ENCODE results near the gene UBE2H.
"Not testable (repeated sequence)": the region's sequence is repeated elsewhere in the genome, so short reads cannot be mapped to it uniquely, and the experiment has no call there.

UBE2H gene

DNA sequence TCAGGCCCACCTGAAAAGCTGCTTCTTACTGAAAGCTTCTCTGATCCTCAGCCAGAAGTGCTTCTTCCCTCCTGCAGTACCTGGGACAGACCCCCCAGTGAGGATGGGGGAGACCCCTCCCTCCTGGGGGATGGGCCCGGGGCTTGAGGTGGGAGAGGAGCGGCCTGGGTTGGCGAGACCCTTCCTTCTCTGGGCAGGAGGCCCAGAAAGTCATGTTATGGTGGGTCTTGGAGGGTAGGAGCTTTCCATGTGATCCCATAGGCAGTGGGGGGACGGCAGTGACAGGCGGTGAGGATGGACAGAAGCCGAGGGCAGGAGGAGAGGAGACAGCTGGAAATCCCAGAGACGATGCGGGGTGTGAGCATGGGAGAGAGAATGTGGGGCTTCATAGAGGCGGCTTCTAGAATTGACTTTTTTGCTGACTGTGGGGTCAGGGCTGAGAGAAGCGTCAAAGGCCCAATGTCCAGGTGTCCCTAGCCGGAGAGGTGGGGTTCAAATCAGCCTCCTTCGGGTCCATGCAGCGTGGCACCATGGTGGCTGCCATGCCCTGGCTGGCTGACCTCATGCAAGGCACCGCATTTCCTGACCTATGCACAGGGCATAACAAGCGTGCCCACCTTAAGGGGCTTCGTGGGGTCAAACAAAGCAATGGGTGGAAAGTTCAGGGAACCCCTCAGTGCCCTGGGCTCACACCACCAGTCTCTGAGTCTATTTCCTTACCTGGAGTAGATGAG is 154.0 kb downstream of the UBE2H start:
- H3K9me3 ChIP-seq (replicated peaks in 1 of 2; ENCODE audit: control insufficient read depth in 2 of 2, insufficient read depth in 1 of 2, low read depth in 1 of 2, low read length in 2 of 2), result peaks cover 0 to 2% of the 10 kb centered on the region in 2 donors
- no peak overlapping the region for H4K91ac ChIP-seq (ENCODE audit: low read depth, low read length, poor library complexity)
- H2BK12ac ChIP-seq (ENCODE audit: low read length), result no peak overlapping the region
- peak overlapping the region; percentile 86 for H3K14ac ChIP-seq (ENCODE audit: low read length)
- H2BK15ac ChIP-seq (ENCODE audit: low read length), result peak overlapping the region; percentile 93
- peak overlapping the region; percentile 39 for H2BK120ac ChIP-seq (ENCODE audit: low read depth, low read length)
- H3K36me3 ChIP-seq (replicated peaks in 1 of 2; ENCODE audit: control insufficient read depth in 2 of 2, insufficient read depth in 2 of 2, low read length in 2 of 2), result no peaks in the 10 kb centered on the region
- peaks cover 0 to 6% of the 10 kb centered on the region in 2 donors for H3K4me1 ChIP-seq (ENCODE audit: control insufficient read depth in 2 of 2, insufficient read depth in 1 of 2, low read depth in 1 of 2, low read length in 2 of 2)
- peak overlapping the region; percentile 68 for H2AK5ac ChIP-seq (ENCODE audit: low read depth, low read length)
- H3K27ac ChIP-seq (replicated peaks; ENCODE audit: low read length), result no peak overlapping the region
- no peak overlapping the region for H3K4me2 ChIP-seq (ENCODE audit: insufficient read depth, low read length, poor library complexity, severe bottlenecking)
- H2AFZ ChIP-seq (ENCODE audit: low read length), result no peak overlapping the region
- H3K79me1 ChIP-seq (ENCODE audit: low read depth, low read length), result no peaks in the 10 kb centered on the region
- H3K23ac ChIP-seq (ENCODE audit: low read depth, low read length, poor library complexity), result peak overlapping the region; percentile 29
- H4K8ac ChIP-seq (ENCODE audit: low read depth, low read length), result peak overlapping the region; percentile 9
- peak overlapping the region; percentile 41 for H3K18ac ChIP-seq (ENCODE audit: low read length)
- H3K9ac ChIP-seq (ENCODE audit: low read depth, low read length, poor library complexity), result peak overlapping the region; percentile 3
- peaks cover 0 to 23% (median 2%) of the 10 kb centered on the region in 3 experiments for H3K27me3 ChIP-seq (ENCODE audit: control insufficient read depth in 3 of 3, insufficient read depth in 3 of 3, low read depth in 1 of 3, low read length in 3 of 3)
- no peak overlapping the region for H3K4ac ChIP-seq (ENCODE audit: low read length)
- DNase-seq (ENCODE audit: low spot score), result no peak
- no CpG with 5 or more reads among the region's 16 CpGs for WGBS, 2 donors (ENCODE audit: extremely low coverage in 2 of 2, insufficient read length in 2 of 2, insufficient replicate concordance in 1 of 2)
- no peak overlapping the region for H2BK5ac ChIP-seq (ENCODE audit: low read length)
- no peak overlapping the region for H3K4me3 ChIP-seq (ENCODE audit: low read length in 2 of 2)

DNA sequence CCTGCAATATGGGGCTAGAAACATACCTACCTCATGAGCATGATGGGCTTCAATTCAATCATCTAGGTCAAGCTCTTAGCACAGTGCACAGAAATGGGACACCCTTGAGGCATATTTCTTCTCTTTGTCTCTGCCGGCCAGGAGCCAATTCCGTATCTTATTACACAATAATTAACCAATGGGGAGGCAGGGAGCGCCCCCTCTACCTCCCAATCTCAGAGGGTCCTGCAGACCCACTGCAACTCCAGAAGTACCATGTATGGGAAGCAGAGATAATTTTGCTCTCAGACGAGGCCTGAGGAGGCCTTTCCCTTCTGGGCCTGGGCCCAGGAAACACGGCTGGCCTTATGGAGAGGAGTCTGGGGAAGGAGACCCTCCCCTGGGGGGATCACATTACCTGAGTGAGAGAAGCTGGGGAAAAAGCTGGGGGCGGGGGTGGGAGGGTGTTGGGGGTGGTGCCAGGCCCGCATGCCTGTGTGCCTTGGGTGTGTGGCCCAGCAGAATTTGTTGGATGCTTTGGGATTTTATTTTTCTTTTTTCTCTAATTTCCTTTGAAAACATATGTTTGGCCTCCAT is 155.5 kb downstream of the UBE2H start:
- no peak overlapping the region for H2BK15ac ChIP-seq (ENCODE audit: low read length)
- WGBS, 2 donors (ENCODE audit: extremely low coverage in 2 of 2, insufficient read length in 2 of 2, insufficient replicate concordance in 1 of 2), result no CpG with 5 or more reads among the region's 7 CpGs
- no peak overlapping the region for H3K23ac ChIP-seq (ENCODE audit: low read depth, low read length, poor library complexity)
- H2BK120ac ChIP-seq (ENCODE audit: low read depth, low read length), result no peak overlapping the region
- no peak overlapping the region for H4K8ac ChIP-seq (ENCODE audit: low read depth, low read length)
- no peaks in the 10 kb centered on the region for H3K79me1 ChIP-seq (ENCODE audit: low read depth, low read length)
- no peak overlapping the region for H3K4me2 ChIP-seq (ENCODE audit: insufficient read depth, low read length, poor library complexity, severe bottlenecking)
- peaks cover 7 to 9% of the 10 kb centered on the region in 2 donors for H3K4me1 ChIP-seq (ENCODE audit: control insufficient read depth in 2 of 2, insufficient read depth in 1 of 2, low read depth in 1 of 2, low read length in 2 of 2)
- H3K36me3 ChIP-seq (replicated peaks in 1 of 2; ENCODE audit: control insufficient read depth in 2 of 2, insufficient read depth in 2 of 2, low read length in 2 of 2), result no peaks in the 10 kb centered on the region
- H2BK12ac ChIP-seq (ENCODE audit: low read length), result no peak overlapping the region
- H3K4ac ChIP-seq (ENCODE audit: low read length), result no peak overlapping the region
- peak overlapping the region; percentile 72 for H3K18ac ChIP-seq (ENCODE audit: low read length)
- DNase-seq (ENCODE audit: low spot score), result no peak
- H2AFZ ChIP-seq (ENCODE audit: low read length), result peak overlapping the region; percentile 40
- no peak overlapping the region for H3K27ac ChIP-seq (replicated peaks; ENCODE audit: low read length)
- H3K14ac ChIP-seq (ENCODE audit: low read length), result no peak overlapping the region
- H3K27me3 ChIP-seq (ENCODE audit: control insufficient read depth in 3 of 3, insufficient read depth in 3 of 3, low read depth in 1 of 3, low read length in 3 of 3), result peaks cover 0 to 24% (median 2%) of the 10 kb centered on the region in 3 experiments
- H4K91ac ChIP-seq (ENCODE audit: low read depth, low read length, poor library complexity), result no peak overlapping the region
- peaks cover 0 to 2% of the 10 kb centered on the region in 2 donors for H3K9me3 ChIP-seq (replicated peaks in 1 of 2; ENCODE audit: control insufficient read depth in 2 of 2, insufficient read depth in 1 of 2, low read depth in 1 of 2, low read length in 2 of 2)
- H3K9ac ChIP-seq (ENCODE audit: low read depth, low read length, poor library complexity), result no peak overlapping the region
- no peak overlapping the region for H3K4me3 ChIP-seq (ENCODE audit: low read length in 2 of 2)
- H2BK5ac ChIP-seq (ENCODE audit: low read length), result no peak overlapping the region
- H2AK5ac ChIP-seq (ENCODE audit: low read depth, low read length), result no peak overlapping the region

DNA sequence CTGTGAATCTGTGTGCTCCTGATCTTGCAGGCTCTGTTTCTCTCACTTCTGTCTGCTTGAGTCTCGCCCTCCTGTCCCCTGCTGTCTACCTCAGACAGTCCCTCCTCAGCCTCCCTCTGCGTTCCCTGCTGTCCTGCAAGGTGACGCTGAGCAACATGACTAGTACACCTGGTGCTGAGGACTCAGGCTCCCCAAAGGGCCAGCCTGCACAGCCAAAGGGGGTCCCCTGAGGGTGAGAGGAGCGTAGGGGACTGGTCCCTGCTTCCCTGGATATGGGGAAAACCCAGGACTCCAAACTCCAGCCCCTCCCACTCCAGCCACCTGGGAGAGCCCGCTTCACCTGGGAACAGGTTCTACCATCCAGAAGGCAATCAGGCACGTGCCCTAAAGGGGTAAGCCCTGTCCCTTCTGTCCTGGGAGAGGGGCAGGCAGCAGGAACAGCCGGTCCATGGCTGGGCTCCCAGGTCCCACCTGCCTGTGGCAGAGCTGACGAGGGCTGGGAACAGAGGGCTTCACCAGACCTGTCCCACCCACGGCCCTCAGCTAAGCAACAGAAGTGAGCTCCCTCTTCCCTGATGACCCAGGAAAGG is 156.5 kb downstream of the UBE2H start:
- Histone ChIP-seq H4K8ac (ENCODE audit: low read depth, low read length) (no peak overlapping the region), H3K36me3 (replicated peaks in 1 of 2; ENCODE audit: control insufficient read depth in 2 of 2, insufficient read depth in 2 of 2, low read length in 2 of 2) (no peaks in the 10 kb centered on the region), H2AFZ (ENCODE audit: low read length) (no peak overlapping the region), H3K14ac (ENCODE audit: low read length) (no peak overlapping the region), H3K4ac (ENCODE audit: low read length) (no peak overlapping the region), H3K9me3 (replicated peaks in 1 of 2; ENCODE audit: control insufficient read depth in 2 of 2, insufficient read depth in 1 of 2, low read depth in 1 of 2, low read length in 2 of 2) (peaks cover 0 to 2% of the 10 kb centered on the region in 2 donors), H2AK5ac (ENCODE audit: low read depth, low read length) (peak overlapping the region; percentile 70), H3K79me1 (ENCODE audit: low read depth, low read length) (no peaks in the 10 kb centered on the region), H2BK12ac (ENCODE audit: low read length) (peak overlapping the region; percentile 75), H3K18ac (ENCODE audit: low read length) (peak overlapping the region; percentile 64), H3K4me3 (ENCODE audit: low read length in 2 of 2) (no peak overlapping the region), H2BK15ac (ENCODE audit: low read length) (peak overlapping the region; percentile 91), H3K27ac (replicated peaks; ENCODE audit: low read length) (no peak overlapping the region), H4K91ac (ENCODE audit: low read depth, low read length, poor library complexity) (no peak overlapping the region), H3K4me2 (ENCODE audit: insufficient read depth, low read length, poor library complexity, severe bottlenecking) (no peak overlapping the region), H3K27me3 (ENCODE audit: control insufficient read depth in 3 of 3, insufficient read depth in 3 of 3, low read depth in 1 of 3, low read length in 3 of 3) (peaks cover 0 to 22% (median 2%) of the 10 kb centered on the region in 3 experiments), H2BK120ac (ENCODE audit: low read depth, low read length) (no peak overlapping the region), H3K23ac (ENCODE audit: low read depth, low read length, poor library complexity) (peak overlapping the region; percentile 73), H2BK5ac (ENCODE audit: low read length) (no peak overlapping the region), H3K9ac (ENCODE audit: low read depth, low read length, poor library complexity) (peak overlapping the region; percentile 83), H3K4me1 (ENCODE audit: control insufficient read depth in 2 of 2, insufficient read depth in 1 of 2, low read depth in 1 of 2, low read length in 2 of 2) (peaks cover 7 to 9% of the 10 kb centered on the region in 2 donors)
- no peak for DNase-seq (ENCODE audit: low spot score)
- WGBS, 2 donors (ENCODE audit: extremely low coverage in 2 of 2, insufficient read length in 2 of 2, insufficient replicate concordance in 1 of 2), result no CpG with 5 or more reads among the region's 9 CpGs

DNA sequence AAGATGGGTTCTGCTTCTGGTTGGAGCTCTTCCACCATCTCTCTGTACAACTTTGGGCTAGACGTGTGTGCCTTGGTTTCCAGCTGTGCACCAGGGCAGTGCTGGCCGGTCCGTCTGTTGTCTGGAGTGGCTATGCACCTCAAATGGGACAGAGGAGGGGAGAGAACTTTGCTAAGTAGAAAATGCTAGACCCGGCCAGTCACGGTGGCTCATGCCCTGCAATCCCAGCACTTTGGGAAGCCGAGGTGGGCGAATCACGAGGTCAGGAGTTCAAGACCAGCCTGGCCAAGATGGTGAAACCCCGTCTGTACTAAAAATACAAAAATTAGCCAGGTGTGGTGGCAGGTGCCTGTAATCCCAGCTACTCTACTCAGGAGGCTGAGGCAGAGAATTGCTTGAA is 158.3 kb downstream of the UBE2H start:
- DNase-seq (ENCODE audit: low spot score); H3K9ac ChIP-seq (ENCODE audit: low read depth, low read length, poor library complexity); H3K9me3 ChIP-seq (replicated peaks in 1 of 2; ENCODE audit: control insufficient read depth in 2 of 2, insufficient read depth in 1 of 2, low read depth in 1 of 2, low read length in 2 of 2); H3K18ac ChIP-seq (ENCODE audit: low read length); H3K4me3 ChIP-seq (ENCODE audit: low read length in 2 of 2); H3K4me2 ChIP-seq (ENCODE audit: insufficient read depth, low read length, poor library complexity, severe bottlenecking); H2BK5ac ChIP-seq (ENCODE audit: low read length); H3K4me1 ChIP-seq (ENCODE audit: control insufficient read depth in 2 of 2, insufficient read depth in 1 of 2, low read depth in 1 of 2, low read length in 2 of 2); H4K8ac ChIP-seq (ENCODE audit: low read depth, low read length); H2BK15ac ChIP-seq (ENCODE audit: low read length); H2AK5ac ChIP-seq (ENCODE audit: low read depth, low read length); H2BK12ac ChIP-seq (ENCODE audit: low read length); H3K23ac ChIP-seq (ENCODE audit: low read depth, low read length, poor library complexity); H2AFZ ChIP-seq (ENCODE audit: low read length); H2BK120ac ChIP-seq (ENCODE audit: low read depth, low read length); H3K27ac ChIP-seq (replicated peaks; ENCODE audit: low read length); H3K36me3 ChIP-seq (replicated peaks in 1 of 2; ENCODE audit: control insufficient read depth in 2 of 2, insufficient read depth in 2 of 2, low read length in 2 of 2); H3K79me1 ChIP-seq (ENCODE audit: low read depth, low read length); H3K4ac ChIP-seq (ENCODE audit: low read length); H4K91ac ChIP-seq (ENCODE audit: low read depth, low read length, poor library complexity): not testable (repeated sequence)
- WGBS, 2 donors (ENCODE audit: extremely low coverage in 2 of 2, insufficient read length in 2 of 2, insufficient replicate concordance in 1 of 2), result no CpG with 5 or more reads among the region's 9 CpGs
- peaks cover 0 to 31% (median 5%) of the 10 kb centered on the region in 3 experiments for H3K27me3 ChIP-seq (ENCODE audit: control insufficient read depth in 3 of 3, insufficient read depth in 3 of 3, low read depth in 1 of 3, low read length in 3 of 3)
- H3K14ac ChIP-seq (ENCODE audit: low read length), result peak overlapping the region; percentile 38

Data from neuronal stem cell (in vitro differentiated cells).